NCI-H69 (cell line): Measurements from ENCODE around the gene RTP2.

Source experiments
- DNase-seq: peaks from one replicate; lab custom pipeline; 2025; lab: John Stamatoyannopoulos, UW

Gene RTP2

DNA sequence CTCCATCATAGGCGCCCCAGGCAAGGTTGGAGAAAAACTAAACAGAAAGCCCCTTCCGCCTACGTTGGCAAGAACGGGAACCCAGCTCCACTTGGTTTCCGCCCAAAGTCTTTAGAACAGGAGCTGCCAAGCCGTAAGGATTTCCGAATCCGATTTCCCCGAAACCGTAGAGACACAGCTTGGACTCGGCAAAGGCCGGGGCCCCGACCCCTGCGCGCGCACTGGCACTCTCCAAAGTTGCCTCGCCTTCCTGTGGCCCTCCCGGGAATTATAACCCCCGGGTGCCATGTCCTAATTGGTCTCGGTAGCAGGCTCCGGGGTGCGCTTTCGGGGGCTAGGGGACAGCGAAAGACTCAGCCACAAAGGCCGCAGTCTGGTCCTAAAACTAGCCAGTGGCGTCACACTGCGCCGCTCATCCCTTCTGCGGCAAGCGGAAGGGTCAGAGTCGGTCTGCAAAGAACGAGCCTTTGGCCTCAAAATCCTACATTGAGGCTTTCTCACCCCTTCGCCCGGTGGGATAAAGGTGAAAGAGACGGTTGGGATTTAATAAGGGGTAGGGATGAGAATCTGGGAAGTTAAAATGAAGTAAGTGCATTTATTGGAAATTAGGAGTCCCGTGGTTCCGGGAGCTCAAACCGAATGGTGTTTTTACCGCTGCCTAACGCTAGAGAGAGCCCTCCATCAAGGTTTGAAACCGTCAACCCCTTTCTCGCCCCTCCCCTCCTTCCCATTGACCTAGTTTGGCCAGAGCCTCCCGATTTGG is 36.2 kb upstream of the RTP2 start:
- DNase-seq: peak; percentile 85

DNA sequence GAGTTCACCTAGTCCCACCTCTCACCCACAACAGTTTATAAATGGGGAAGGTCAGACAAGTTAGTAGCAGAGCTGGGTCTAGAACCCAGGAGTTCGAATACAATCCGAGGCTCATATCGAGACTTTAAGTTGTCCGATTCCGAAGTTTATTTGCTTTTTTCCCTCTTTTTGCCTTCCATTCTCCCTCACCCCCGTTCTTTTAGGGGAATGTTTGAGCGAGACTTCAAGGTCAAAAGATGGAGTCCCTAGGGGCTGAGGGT is 35.6 kb upstream of the RTP2 start:
- no peak for DNase-seq

DNA sequence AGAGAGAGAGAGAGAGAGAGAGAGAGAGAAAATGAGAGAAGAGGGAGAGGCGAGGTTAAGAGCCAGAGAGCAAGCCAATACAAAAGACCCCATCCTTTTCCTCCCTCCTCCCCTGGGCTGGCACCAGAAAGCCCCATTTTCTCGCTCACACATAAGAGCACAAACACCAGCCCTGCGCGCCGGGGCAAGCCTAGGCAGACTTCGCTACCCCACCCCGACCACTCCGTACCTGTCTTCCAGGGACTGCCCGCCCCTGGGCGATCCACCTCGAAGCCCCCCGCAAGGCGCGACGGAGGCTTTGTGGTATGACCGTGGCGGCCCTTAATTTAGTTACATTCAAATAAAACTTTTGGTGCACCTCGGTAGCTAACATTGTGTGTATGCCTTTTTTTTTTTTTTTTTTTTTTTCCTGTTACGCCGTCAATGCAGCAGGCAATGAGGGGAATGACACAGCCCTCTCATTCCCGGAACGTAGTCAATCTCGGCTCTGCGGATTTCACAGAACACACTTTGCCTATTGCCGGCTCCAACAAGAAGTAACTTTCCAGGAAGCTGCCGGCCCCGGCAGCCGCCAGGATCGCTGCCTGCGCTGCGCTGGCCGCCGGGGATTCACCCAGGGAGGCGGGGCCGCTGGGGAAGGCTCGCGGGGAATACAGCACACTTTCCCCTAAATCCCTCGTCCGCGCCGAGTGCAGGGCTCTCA is 35.2 kb upstream of the RTP2 start:
- peak; percentile 31 for DNase-seq

DNA sequence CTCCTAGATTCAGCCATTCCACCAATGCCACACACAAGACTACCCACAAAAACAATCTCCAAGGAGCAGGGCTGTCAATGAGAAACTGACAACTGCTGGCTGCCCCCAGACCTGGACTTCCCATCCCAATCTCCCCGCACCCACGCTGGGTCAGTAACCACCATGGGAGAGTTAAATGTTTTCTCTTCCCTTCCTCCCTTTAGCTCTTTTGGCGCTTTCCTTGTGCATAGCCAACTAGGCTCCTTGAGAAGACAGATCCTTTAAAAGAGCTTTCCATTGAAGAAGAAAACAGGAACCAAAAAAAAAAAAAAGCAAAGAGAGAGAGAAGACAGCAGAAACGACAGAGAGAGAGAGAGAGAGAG is 34.6 kb upstream of the RTP2 start:
- no peak for DNase-seq

DNA sequence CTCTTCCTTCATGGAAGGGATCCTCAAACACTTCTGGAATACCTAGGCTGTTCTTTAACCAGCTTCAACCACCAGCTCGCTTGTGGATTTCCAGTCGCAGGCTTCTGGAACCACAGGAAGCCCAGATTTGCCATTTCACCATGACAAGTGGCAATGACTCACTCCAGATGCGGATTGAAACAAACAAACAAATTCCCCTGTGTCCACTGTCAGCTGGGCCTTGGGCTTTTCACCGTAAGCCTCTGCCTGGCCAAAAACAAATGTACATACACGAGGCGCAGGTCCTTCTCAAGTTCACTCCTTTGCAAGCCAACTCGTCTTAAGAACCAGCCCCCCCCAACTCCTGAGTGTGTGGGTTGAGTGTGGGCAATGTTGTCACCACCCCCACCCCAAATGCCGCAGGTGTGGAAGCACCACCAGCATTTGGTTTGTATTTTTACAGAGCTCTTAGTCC is 34.1 kb upstream of the RTP2 start:
- DNase-seq: no peak

DNA sequence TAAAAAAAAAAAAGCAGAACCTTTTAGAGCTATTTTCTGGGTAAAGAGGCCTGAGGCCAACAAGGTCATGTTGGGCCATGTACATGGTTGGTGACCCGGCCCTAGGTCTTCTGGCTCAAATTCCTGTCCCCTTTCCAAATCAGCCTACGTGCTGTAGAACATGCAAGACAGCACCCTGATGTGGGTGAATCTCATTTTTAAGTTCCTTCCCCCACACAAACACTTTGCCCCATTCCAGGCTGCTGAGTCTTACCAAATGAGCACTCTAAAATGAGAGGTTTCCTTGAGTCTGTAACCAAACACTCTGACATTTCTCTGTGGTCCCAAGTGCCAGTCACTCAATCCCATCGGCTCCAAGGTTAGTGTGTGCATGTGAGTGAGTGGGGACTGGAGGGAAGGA is 33.5 kb upstream of the RTP2 start:
- no peak for DNase-seq

DNA sequence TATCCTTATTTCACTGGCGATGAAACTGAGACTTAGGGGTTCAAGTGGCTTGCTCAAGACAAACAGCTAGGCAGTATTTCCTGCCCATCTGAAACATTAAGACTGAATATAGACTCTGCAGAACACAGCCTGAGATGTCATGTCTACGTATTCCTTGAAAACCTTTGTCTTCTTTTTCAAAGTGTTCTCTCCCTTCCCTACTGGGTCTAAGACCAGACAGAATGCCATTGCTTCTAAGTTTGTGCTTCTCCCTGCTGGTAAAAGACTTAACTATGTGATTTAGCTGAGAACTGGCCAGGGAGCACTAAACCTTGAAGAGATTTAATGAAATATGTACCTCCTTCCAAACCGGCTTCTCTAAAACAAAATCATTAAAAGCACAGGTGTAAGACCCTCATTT is 33.0 kb upstream of the RTP2 start:
- DNase-seq: no peak

DNA sequence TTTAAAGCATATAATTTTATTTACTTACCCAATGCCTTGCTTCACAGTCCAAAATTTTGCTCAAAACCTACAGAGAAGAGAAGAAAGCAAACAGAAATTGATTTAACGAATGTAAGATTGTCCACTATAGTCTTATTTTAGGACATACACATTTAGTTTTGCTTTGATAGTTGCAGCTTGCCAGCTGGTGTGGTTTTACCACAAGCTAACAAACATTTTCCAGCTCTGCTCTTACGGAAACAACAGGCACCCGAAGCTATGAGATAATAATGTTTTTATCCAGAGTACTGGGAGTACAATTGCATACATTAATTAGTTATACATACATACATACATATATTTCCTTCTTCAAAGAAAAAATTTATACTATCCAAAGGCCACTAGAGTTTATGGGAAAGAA is 32.5 kb upstream of the RTP2 start:
- no peak for DNase-seq

DNA sequence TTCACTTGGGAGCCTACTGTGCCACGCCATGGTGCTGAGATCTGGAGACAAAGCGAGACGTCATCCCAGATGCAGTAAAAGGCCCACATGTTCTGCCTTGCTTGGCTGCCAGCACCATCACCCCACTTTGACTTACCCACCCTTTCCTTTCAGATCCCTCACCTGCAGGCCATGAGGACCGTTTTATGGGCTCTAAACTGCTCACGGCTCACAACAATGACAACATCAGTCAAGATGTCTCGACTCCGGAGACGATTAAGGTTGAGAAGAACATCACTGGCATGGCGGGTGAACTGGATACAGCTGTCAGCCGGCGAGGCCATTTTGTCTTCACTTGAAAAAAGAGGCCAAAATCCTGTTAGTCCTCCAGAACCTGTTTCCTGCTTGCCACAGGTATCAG is 31.0 kb upstream of the RTP2 start:
- DNase-seq: no peak

DNA sequence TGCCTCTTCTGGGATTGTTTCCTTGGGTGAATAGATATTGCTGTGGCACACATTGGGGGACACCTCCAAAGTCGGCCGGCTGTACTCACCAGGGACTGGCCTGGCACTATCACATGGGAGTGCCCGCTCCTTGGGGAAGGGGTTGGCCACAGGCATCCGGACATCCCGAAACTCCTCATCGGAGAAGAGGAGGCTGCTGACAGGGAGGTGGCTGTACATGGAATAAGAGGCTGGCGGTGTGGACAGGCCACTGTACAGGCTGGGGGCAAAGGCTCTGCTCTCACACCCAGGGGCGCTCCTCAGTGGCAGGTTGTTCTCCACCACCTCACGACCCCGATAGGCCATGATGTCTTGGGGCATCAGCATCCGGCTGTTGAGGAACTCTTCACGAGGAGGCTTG is 27.2 kb upstream of the RTP2 start:
- no peak for DNase-seq

DNA sequence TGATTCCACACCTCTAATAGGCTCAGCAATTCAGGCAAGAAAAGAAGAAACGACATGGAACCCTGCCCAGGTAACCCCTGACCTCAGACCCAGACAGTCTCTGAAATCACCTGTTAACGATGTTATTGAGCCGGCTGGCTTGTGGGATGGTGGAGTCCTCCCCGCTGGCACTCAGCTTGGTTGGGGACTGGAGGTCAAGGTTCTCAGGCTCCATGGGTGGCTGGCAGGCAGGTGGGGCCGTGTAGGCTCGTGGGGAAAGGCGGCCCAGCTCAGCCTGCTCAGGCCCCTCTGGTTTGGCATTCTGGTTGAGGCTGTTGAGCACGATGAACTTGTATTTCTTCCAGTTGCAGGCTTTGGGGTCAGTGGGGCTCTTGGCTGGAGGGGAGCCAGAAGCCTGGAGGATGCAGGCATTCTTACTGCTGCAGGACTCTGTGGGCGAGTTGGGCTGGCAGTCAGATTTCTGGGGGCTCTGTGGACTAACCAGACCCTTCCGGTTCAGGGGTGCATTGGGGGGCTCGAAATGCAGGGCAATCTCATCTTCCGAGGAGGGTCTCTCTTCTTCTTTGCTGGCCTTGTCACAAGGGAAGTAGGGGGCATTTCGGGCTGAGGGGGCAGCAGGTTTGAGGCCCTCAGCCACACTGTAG is 26.7 kb upstream of the RTP2 start:
- DNase-seq: no peak

DNA sequence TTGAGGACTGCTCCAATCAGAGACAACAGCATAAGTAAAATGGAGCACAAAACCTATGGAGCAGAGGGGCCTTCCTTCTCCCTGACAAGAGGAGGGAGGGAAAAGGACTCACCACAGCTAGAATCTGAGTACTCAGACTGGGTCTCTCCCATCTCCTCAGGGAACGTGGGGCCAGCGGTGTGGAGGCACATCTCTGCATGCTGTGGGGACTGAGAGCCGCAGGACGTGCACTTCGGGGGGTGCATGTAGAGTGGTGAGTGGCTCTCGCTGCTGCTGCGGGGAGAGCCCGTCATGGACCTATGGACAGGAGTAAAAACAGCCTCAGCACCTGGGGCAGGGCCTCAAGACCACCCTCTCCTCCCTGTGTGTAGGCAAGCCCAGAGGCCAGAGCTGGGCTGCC is 25.9 kb upstream of the RTP2 start:
- no peak for DNase-seq

DNA sequence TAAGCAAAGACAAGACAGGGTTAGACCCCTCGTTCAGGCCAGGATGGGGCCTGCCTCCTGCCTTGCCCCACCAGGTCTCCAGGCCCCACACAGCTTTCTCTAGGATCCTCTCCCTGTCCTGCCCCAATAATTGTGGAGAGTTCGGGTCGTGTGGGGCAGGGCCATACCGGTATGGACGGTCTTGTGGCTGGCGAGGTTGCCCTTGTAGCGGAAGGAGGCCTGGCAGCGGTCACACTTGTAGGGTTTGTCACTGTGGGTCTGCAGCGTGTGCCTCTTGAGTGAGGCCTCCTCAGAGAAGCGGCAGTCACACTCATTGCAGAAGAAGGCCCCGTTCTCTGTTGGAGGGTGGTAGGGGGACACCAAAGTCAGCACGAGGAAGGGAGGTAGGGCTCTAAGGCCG is 24.2 kb upstream of the RTP2 start:
- DNase-seq: no peak

DNA sequence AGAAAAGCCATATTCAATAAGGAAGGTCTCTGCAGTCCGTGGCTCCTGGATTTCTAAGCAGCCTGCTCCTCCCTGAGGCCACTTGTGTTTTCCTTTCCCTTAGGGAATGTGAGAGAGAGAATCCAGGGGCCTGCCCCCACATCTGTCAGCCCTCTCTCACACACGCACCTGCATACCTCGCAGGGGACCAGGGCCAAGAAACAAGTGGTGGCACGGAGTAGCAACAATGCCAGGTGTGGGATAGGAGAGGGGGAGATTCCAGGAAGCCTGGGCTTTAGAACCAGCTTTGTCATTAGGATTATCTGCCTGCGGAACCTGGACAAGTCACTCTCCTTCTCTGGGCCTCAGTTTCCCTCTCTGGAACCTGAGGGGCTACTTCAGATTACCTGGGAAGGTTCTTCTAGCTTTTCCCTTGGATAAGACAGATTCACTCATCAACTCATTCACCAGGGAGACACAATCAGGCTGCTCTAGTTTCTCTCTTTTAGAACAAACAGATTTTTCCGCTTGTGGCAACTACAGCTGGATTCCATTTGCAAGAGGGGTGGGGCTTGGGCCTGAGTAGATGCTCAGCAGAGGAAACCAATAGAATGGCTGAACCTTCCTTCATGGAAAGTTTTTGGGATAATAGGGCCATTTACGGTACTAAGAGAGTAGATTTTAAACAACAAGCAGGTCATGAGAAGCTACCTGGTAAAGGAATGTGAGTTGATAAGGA is 23.5 kb upstream of the RTP2 start:
- no peak for DNase-seq

DNA sequence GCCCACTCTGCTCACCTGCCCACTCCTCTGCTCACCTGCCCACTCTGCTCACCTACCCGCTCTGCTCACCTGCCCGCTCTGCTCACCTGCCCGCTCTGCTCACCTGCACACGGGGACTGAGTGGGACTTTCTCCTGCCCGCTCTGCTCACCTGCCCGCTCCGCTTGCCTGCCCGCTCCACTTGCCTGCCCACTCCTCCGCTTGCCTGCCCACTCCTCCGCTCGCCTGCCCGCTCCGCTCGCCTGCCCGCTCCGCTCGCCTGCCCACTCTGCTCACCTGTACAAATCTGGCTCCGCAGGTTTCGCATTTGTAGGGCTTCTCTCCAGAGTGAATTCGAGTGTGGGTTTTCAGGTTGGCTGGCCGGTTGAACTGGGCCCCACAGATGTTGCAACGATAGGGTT is 22.9 kb upstream of the RTP2 start:
- DNase-seq: no peak

DNA sequence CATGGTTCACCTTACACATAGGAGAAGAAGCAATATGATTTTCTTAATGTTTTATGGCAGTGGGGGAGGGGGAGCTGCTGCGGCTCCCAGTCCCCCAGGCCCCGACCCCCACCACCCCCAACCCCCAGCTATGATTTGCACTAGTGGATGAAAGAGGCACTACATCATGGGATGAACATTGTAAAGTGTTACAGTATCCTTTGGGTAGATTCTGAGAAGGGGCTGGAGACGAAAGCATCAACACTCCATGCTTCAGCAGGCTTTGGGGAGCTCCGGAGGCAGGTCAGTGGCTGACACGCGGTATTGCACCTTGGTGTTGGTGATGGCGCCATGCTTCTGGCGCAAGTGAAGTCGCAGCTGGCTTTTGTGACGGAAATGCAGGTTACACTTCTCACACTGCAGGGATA is 19.9 kb upstream of the RTP2 start:
- no peak for DNase-seq

DNA sequence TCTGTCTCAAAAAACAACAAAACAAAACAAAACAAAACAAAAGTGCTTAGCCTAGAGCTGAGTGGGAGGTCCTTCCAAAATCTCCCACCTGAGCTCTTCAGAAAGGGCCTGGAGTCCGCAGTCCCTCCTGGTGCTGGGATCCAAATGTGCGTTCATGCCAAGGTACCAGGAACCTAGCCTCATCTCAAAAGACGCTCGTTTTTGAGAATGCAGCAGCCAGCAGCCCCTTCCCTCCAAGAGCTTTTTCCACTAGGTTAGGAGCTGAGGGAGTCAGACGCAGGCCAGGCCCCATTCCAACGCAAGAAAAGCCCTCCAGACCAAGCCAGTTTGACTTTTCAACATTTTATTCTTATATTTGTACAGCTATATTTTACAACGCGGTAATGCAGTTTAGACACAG is 18.7 kb upstream of the RTP2 start:
- no peak for DNase-seq

DNA sequence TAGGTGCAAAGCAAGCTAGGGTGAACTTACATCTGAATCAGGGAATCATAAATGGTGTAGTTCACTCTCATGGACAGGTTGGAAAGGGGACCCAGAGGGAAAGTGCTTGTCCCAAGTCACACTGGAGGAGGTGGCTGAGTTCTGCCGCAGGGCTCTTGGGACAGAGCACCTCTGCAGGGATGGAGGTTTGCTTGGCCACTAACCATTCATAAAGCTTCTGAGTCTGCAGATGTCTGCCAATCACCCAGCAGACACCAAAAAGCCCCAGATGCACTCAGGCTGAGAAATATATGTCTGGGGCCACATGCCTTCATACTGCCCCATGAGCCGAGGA is 17.9 kb upstream of the RTP2 start:
- DNase-seq: no peak

DNA sequence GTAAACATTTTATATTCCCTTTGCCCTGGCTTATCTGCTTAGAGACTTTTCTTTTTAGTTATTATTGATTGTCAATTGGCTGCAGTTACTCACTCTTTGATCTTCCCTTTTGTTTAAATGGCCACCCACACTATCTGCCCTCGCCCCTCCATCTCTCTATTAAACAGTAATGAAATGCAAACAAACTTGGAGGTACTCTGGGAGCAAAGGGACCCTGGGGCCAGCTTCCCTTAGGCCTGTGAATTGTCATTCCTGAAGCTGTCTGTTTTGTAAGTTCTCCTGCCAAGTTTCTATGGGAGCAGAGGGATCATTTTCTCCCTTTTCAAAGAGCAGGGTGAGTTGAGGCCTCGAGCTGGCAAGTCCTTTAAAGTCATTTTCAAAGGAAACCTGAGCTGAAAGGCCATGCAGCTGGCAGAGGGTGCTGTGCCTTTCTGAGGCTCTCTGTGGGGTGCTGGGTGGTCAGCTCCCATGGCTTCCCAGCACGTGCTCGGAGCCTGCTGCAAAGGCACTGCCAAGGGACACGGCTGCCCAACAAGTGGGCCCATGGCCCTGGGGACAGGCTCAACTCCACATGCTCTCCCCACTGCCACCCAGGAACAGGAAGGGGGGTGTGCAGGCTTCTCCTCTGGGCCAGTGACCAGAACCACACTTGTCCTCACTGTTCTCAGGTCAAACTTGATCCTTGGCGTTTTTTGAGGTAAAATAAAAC is 17.4 kb upstream of the RTP2 start:
- peak; percentile 21 for DNase-seq

DNA sequence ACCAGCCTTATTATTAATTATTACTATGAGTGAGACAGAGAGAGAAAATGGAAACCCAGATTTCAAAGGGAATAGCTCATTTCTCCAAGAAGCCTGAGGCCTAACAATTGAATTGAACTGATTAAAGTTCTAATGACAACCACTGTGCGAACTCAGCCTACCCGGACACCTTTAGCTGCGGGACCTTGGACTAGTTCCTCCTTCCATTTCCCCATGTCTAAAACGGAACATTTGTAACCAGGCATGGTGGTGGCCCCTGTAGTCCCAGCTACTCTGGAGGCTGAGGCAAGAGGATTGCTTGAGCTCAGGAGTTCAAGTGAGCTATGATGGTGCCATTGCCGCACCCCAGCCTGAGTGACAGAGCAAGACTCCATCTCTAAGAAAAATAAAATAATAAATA is 16.4 kb upstream of the RTP2 start:
- DNase-seq: no peak

DNA sequence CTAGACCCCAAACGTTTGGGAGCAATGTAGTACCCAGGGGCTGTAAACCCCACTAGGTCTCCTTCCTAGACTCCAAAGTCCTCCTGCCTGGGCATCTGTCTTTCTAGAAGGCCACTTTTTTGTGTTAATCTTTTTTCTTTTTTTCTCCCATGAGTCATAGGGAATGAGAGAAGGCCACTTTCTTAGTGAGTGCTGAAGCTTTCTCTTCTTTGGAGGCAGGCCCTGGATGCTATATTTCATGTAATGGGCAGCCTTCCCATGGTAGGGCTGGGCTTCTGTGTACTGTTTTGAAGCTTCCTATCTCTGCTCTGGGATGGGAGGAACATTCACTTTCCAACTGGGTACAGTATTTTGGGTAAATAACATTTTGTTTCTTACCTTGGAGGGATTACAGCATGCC is 15.2 kb upstream of the RTP2 start:
- no peak for DNase-seq

DNA sequence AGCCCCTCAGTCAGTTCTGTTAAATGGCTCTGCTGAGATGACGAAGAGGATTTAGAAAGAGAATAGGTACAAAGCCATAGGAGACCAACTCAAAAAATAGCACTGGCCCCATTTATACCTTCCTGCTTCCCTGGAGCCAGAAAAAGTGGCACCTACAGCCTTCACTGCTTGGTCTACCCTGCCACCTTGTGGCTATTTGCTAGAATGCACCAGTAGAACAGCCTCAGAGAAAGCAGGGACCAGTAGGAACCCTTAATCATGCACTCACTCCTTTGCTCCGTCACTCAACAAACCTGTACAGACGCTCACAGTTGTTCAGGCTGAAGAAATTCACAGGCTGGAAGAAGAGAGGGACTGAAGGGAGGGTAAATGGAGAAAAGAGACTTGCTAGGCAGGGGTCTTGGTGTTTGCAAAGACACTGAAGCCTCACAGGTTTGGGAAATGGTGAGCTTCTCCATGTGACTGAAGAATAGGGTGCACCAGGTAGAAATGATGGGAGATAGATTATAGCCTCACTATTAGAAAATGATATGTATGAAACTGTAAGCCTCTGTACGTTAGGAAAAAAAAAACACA is 12.1 kb upstream of the RTP2 start:
- DNase-seq: peak; percentile 54
